DND-41 (cell line): Measurements from ENCODE around the gene TXNDC11.
A peak's percentile ranks its signal among the peaks of the same experiment; 100 is the strongest.

Experiments used
- ATAC-seq: fragments of 200-7000 bp; cut with Tn5 transposase; 3 replicates; pipeline ENCODE4 v1.9.1; 2021; ENCODE audit warnings: low read depth; ENCODE audit not compliant: insufficient read depth
- DNase-seq: peaks from one replicate; pipeline ENCODE4 v3.0.0-alpha.2; 2020
- H2AFZ ChIP-seq: 2 replicates; pipeline ENCODE4 v1.6.0; 2012; ENCODE audit warnings: low read depth, low read length
- H3K27ac ChIP-seq: 2 replicates; pipeline ENCODE4 v1.5.1; 2012; ENCODE audit warnings: low read length, inconsistent platforms
- H3K27me3 ChIP-seq: fragments of 200-600 bp; sonication (generic); 2 replicates; pipeline ENCODE4 v1.6.0; 2012; ENCODE audit warnings: low read length, mild to moderate bottlenecking, inconsistent platforms; ENCODE audit not compliant: insufficient read depth, poor library complexity
- H3K36me3 ChIP-seq: 2 replicates; pipeline ENCODE4 v1.5.1; 2012; ENCODE audit warnings: low read length, inconsistent platforms; ENCODE audit not compliant: insufficient read depth
- H3K4me1 ChIP-seq: 2 replicates; pipeline ENCODE4 v1.5.1; 2012; ENCODE audit warnings: mild to moderate bottlenecking, low read length; ENCODE audit not compliant: insufficient read depth
- H3K4me2 ChIP-seq: 2 replicates; pipeline ENCODE4 v1.6.0; 2012; ENCODE audit warnings: mild to moderate bottlenecking, moderate library complexity, low read length, inconsistent platforms; ENCODE audit not compliant: insufficient read depth
- H3K4me3 ChIP-seq, 2 experiments: fragments of 200-600 bp in 1 of 2; shearing (Covaris generic) in 1 of 2; 2 replicates each; pipeline ENCODE4 v1.5.1; 2012 to 2016; ENCODE audit warnings: inconsistent platforms in 2 of 2, low read length in 2 of 2, mild to moderate bottlenecking in 2 of 2, low read depth in 1 of 2, moderate library complexity in 1 of 2
- H3K79me2 ChIP-seq: 2 replicates; pipeline ENCODE4 v1.6.0; 2012; ENCODE audit warnings: low read length, inconsistent platforms; ENCODE audit not compliant: insufficient read depth
- H3K9ac ChIP-seq: 2 replicates; pipeline ENCODE4 v1.6.0; 2012; ENCODE audit warnings: low read depth, mild to moderate bottlenecking, inconsistent platforms, low read length, moderate library complexity
- H3K9me3 ChIP-seq: 2 replicates; pipeline ENCODE4 v1.5.1; 2012; ENCODE audit warnings: low read length, moderate library complexity, mild to moderate bottlenecking, inconsistent platforms; ENCODE audit not compliant: insufficient read depth, severe bottlenecking
- H4K20me1 ChIP-seq: 2 replicates; pipeline ENCODE4 v1.6.0; 2012; ENCODE audit warnings: low read length; ENCODE audit not compliant: insufficient read depth
- CTCF ChIP-seq: IDR thresholded peaks from 2 replicates; pipeline ENCODE4 v1.5.1; 2012; ENCODE audit warnings: borderline replicate concordance, low read length, moderate library complexity, mild to moderate bottlenecking; ENCODE audit not compliant: poor library complexity, severe bottlenecking; ENCODE audit errors: extremely low read depth
- EZH2 ChIP-seq: IDR thresholded peaks from 3 replicates; pipeline ENCODE4 v1.6.1; 2012; ENCODE audit warnings: borderline replicate concordance, low read depth, mild to moderate bottlenecking, moderate library complexity, low read length, inconsistent platforms; ENCODE audit not compliant: severe bottlenecking

The TXNDC11 gene

GRCh38 chr16:11743308-11744074 is 834 bp upstream of the TXNDC11 start:
- H3K79me2 ChIP-seq, result peaks cover 39% of the 10 kb centered on the region
- peak overlapping the region; percentile 71 for H3K27ac ChIP-seq
- peak overlapping the region; percentile 67 to 76; a peak in 3 of 4 replicates for H3K4me3 ChIP-seq
- peak overlapping the region; percentile 78 for H3K4me2 ChIP-seq
- H3K4me1 ChIP-seq, result peaks cover 37% of the 10 kb centered on the region
- peak overlapping the region; percentile 86 for H3K9ac ChIP-seq
- ATAC-seq (no peak), DNase-seq (peak; percentile 36)
- peaks cover 19% of the 10 kb centered on the region; the same call in 1 of the 2 replicates for H4K20me1 ChIP-seq
- TF ChIP-seq CTCF (no peak), EZH2 (no peak)
- peak overlapping the region; percentile 88 for H2AFZ ChIP-seq
- peaks cover 5% of the 10 kb centered on the region; the same call in 1 of the 2 replicates for H3K36me3 ChIP-seq
- H3K27me3 ChIP-seq, result no peaks in the 10 kb centered on the region
- no peaks in the 10 kb centered on the region for H3K9me3 ChIP-seq

DNA sequence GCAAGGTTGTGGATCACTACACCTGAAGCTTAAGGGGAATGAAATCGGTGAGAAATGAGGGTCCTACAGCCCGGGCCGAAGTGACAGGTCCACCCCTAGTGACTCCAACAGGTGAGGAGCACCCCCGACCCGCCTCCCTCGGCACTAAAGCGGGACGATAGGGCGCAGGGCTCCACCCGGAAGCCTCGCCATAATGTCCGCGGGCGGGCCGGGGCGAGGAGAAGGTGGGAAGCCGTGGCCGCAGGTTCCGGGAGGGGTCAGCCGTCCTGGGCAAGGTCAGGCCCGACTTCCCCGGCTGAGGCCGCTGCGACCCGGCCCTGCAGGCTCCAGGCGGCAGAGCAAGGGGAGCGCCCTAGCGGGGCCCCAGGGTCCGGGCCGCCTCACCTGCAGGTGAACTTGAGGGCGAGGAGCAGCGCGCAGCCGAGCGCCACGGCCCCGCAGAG is 543 bp downstream of the TXNDC11 start:
- peak; percentile 47 for DNase-seq
- Histone ChIP-seq H3K4me1 (peaks cover 37% of the 10 kb centered on the region), H2AFZ (peak overlapping the region; percentile 92), H3K36me3 (peaks cover 17% of the 10 kb centered on the region), H3K79me2 (peaks cover 52% of the 10 kb centered on the region), H3K9ac (peak overlapping the region; percentile 86), H4K20me1 (peaks cover 23% of the 10 kb centered on the region), H3K4me3 (peak overlapping the region; percentile 67 to 76), H3K9me3 (no peaks in the 10 kb centered on the region), H3K27ac (peak overlapping the region; percentile 50), H3K4me2 (peak overlapping the region; percentile 78), H3K27me3 (no peaks in the 10 kb centered on the region)
- TF ChIP-seq CTCF (no peak), EZH2 (no peak)
- ATAC-seq, result peak; percentile 49

GRCh38 chr16:11740567-11740966 is 2.1 kb downstream of the TXNDC11 start:
- TF ChIP-seq EZH2 (no peak), CTCF (no peak)
- Histone ChIP-seq H3K27ac (peak overlapping the region; percentile 4; the same call in 1 of the 2 replicates), H3K36me3 (peaks cover 33% of the 10 kb centered on the region), H3K79me2 (peaks cover 58% of the 10 kb centered on the region), H4K20me1 (peaks cover 26% of the 10 kb centered on the region), H2AFZ (no peak overlapping the region), H3K9ac (peak overlapping the region; percentile 86; the same call in 1 of the 2 replicates), H3K4me2 (peak overlapping the region; percentile 78), H3K27me3 (no peaks in the 10 kb centered on the region), H3K4me3 (peak overlapping the region in 1 of 2 experiments; percentile 76; a peak in 2 of 4 replicates), H3K4me1 (peaks cover 37% of the 10 kb centered on the region), H3K9me3 (no peaks in the 10 kb centered on the region)
- DNase-seq (no peak), ATAC-seq (no peak)
